ENCODE results near the gene SHFL.

- TF ChIP-seq RFX5 (IDR thresholded peaks at IDR 0.05; ENCODE audit: low read length) (no peak), ZBTB33 (IDR thresholded peaks at IDR 0.05; ENCODE audit: borderline replicate concordance, low read depth) (no peak), POLR2AphosphoS5 (IDR thresholded peaks at IDR 0.05; ENCODE audit: low read depth, low read length) (no peak), REST (IDR thresholded peaks at IDR 0.05; ENCODE audit: low read depth, low read length) (peak; percentile 94), JUND (IDR thresholded peaks at IDR 0.05) (no peak), EP300 (IDR thresholded peaks at IDR 0.05; ENCODE audit: borderline replicate concordance in 1 of 2, low read depth in 1 of 2, low read length in 1 of 2) (no peak)
- TF ChIP-seq, protein P1, sequence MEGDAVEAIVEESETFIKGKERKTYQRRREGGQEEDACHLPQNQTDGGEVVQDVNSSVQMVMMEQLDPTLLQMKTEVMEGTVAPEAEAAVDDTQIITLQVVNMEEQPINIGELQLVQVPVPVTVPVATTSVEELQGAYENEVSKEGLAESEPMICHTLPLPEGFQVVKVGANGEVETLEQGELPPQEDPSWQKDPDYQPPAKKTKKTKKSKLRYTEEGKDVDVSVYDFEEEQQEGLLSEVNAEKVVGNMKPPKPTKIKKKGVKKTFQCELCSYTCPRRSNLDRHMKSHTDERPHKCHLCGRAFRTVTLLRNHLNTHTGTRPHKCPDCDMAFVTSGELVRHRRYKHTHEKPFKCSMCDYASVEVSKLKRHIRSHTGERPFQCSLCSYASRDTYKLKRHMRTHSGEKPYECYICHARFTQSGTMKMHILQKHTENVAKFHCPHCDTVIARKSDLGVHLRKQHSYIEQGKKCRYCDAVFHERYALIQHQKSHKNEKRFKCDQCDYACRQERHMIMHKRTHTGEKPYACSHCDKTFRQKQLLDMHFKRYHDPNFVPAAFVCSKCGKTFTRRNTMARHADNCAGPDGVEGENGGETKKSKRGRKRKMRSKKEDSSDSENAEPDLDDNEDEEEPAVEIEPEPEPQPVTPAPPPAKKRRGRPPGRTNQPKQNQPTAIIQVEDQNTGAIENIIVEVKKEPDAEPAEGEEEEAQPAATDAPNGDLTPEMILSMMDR (IDR thresholded peaks at IDR 0.05), result no peak
Measured at GRCh38 chr19:10093295-10094186, 7.4 kb downstream of the SHFL start.
